Measurements from ENCODE around the gene OPRM1.

GRCh38 chr6:154086510-154086909, 47.5 kb downstream of the OPRM1 start:
- TF ChIP-seq ZNF274 (IDR thresholded peaks at IDR 0.05; ENCODE audit: borderline replicate concordance, extremely low read depth, low read length) (no peak), JUN (IDR thresholded peaks at IDR 0.05; ENCODE audit: low read depth, low read length) (no peak), MAX (IDR thresholded peaks at IDR 0.05) (no peak), CTCF (IDR thresholded peaks at IDR 0.05; ENCODE audit: control extremely low read depth in 1 of 3, insufficient read depth in 1 of 3, low read depth in 1 of 3, low read length in 3 of 3) (no peak), POLR2A (IDR thresholded peaks at IDR 0.05; ENCODE audit: control extremely low read depth in 1 of 2, low read depth in 2 of 2, low read length in 2 of 2) (no peak), POLR2AphosphoS5 (IDR thresholded peaks at IDR 0.05; ENCODE audit: low read depth, low read length) (no peak), CEBPB (IDR thresholded peaks at IDR 0.05; ENCODE audit: low read depth, low read length) (no peak), FOSL1 (IDR thresholded peaks at IDR 0.05; ENCODE audit: insufficient read depth, low read depth, low read length) (no peak), EGR1 (IDR thresholded peaks at IDR 0.05; ENCODE audit: borderline replicate concordance, low read depth, low read length) (no peak), SP1 (IDR thresholded peaks at IDR 0.05; ENCODE audit: low read depth, low read length) (no peak)

Measured in H1 (cell line).